GM18498 (cell line): ENCODE results near the gene ZFYVE28.

Source experiments
- ATAC-seq: cut with Tn5 transposase; IDR thresholded peaks from one replicate; pipeline ENCODE4 v1.9.1; 2021; ENCODE audit warnings: mild to moderate bottlenecking, moderate library complexity; ENCODE audit not compliant: unreplicated experiment

ZFYVE28 gene

DNA sequence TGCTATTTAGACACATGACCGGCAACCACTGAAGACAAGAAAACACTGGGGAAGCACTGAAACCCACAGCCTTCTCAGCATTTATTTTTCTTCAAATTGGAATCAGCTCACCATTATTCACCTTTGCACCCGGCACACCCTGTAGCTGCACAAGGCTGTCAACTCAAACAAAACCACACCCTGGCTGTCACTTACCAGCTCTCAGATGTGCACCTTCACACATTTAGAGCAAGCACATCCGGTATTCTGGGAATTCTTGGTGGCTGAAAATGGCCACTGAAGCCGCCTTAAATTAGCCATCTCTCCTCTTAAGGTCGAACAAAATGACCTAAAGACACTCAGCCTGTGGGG is 5.9 kb downstream of the ZFYVE28 start:
- ATAC-seq = peak; percentile 35

DNA sequence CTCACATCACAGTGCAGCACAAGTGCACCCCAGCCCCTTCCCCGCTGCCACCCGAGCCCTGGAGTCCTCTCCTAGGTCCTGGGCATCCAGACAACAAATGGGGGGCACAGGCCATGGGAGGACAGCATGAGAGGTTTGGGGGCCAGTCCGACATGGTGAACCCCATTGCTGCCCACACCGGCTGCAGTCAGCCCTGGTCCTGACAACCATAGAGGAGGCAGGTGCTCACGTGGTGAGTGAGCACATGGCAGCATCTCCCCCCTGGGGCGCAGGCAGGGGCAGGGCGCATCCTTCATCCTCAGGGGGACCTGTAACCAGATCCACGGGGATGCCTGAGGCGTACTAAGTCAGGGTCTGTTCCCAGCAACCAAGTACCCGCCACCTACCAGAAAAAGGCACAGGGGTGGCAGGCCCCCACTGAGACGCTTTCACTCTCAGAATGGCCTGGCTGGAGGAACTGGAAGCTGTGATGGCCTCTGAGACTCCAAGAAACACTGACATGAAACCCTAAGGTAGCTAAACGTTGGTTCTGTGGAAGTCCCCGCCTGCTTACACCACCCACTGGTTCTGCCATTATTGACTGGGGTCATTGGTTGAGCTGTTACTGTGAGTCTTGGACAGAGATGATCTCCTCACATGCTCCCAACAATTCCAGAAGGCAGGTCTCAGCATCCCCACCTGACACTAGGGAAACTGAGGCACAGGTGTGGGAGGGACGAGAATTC is 6.5 kb downstream of the ZFYVE28 start:
- peak; percentile 31 for ATAC-seq

DNA sequence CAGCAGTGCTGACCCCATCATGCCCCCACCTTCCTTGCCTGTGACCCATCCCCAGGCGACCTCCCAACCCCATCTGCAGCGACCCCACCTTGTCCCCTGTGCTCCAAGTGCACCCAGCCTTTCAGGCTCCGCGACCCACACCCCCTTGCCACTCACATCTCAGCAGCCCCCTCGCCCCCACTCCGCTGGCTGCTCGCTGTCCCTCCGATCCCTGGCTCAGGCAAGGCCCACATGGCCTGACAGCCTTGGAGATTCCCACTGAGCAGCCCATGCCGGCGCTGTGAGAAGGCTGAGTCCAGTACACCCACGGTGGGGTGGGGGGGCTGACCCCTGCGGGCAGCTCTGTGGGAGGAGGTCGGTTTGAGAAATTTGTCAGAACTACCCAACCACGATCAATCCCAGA is 9.1 kb downstream of the ZFYVE28 start:
- ATAC-seq = no peak

DNA sequence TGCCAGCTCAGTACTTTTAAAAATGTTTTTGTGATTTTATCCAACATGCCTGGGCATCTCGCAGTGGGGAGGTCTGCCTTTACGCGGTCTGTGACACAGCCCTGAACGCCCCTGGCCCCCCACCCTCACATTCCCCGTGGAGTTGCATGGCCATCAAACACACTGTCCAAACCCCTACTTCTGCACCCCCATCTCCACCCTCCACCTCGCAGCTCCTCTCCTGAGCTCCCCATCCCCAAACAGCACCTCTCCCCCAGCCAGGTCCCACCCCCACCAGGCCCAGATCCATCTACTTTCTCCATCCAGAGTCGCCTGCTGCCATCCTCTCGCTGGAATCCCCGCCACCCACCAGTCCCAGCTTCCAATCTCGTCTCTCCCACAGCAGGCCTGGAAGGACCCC is 9.5 kb downstream of the ZFYVE28 start:
- no peak for ATAC-seq

DNA sequence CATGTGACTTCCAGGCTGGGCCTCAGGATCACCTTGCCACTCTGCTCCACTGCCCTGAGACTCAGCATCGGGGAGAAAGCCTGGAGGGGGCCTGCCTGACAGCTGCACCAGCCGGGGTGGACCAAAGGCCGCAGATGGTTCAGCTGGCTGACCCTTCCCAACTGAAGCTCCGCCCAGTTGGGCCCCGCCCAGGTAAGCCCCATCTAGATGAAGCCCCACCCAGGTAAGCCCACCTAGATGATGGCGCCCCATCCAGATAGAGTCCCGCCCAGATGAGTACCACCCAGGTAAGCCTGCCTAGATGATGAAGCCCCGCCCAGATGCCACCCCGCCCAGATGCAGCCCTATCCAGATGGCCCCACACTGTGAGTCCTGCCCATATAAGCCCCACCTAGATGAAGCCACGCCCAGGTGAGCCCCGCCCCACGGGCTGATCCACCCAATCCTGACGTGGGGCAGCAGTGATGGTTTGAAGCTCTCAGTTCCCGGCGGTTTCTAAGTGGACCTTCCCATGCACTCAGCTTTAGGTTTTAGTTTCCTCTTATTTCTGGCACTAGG is 10.0 kb downstream of the ZFYVE28 start:
- ATAC-seq = no peak

DNA sequence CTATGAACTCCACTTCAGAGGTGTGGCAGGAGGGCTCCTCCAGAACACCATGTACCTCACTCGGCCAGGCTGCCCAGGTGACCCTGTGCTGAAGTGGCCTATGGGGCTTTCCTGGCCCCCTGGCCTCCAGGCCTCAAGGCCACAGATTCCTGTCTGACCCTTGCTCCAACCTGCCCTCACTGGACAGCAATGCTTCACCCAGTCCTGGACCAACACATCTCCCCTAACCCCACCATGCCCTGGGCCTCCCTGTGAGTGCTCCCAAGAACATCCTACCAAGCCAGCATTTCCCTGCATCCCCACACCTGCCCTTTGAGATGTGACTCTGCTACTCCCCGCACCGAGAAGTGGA is 10.5 kb downstream of the ZFYVE28 start:
- no peak for ATAC-seq

DNA sequence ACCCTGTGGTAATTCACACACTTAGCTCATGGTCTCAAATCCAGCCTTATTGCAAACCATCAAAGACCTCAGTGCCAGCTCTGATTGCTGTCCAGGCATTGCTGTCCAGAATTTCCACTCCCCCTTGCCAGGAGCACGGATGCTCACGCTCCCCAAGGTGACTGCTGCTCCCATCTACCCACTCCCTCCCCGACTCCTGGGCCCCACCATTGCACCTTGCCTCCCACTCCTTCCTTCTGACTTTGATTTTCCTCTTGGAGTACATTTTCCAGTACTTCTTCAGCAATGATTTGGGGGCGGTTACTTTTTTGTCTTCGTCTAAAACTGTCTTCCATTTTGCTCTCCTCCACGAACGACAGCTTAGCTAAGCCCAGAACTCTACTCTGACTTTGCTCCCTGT is 11.5 kb downstream of the ZFYVE28 start:
- ATAC-seq = no peak

DNA sequence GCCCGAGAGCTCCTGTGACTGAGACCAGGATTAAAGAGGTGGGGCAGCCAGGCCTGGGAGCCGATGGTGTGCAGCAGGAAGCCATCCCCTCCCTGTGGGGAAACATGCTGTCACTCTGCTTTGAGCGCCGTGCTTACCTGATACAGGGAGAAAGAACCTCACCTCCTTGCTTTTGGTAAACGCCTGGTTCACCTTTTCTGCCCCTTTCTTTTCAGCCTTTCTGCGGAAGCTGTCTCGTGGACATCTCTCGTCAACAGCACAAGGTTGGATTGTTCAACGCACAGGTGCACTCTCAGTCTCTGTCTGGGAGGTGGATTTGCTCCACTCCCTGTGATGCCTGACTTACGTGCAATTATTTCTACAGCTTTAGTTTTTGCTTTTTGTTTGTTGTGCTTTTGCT is 12.0 kb downstream of the ZFYVE28 start:
- no peak for ATAC-seq

DNA sequence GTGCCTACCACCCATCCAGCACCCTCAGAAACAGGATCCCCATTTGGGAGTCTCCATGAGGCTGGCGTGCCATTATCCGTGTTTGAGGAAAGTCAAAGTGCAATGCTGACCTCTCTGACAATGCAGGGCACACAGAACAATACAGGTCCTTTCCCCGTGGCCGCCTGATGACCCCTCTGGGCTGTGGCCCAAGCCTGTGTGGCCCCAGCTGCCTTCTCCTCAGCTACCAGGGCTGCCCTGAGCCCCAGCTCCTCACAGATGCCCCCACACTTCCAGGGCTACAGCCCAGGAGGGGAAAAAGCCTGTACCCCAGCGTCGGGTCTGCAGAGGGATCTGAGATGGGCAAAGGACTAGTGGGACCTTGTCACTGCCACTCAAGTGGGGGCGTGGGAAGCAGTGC is 15.5 kb downstream of the ZFYVE28 start:
- ATAC-seq = no peak

DNA sequence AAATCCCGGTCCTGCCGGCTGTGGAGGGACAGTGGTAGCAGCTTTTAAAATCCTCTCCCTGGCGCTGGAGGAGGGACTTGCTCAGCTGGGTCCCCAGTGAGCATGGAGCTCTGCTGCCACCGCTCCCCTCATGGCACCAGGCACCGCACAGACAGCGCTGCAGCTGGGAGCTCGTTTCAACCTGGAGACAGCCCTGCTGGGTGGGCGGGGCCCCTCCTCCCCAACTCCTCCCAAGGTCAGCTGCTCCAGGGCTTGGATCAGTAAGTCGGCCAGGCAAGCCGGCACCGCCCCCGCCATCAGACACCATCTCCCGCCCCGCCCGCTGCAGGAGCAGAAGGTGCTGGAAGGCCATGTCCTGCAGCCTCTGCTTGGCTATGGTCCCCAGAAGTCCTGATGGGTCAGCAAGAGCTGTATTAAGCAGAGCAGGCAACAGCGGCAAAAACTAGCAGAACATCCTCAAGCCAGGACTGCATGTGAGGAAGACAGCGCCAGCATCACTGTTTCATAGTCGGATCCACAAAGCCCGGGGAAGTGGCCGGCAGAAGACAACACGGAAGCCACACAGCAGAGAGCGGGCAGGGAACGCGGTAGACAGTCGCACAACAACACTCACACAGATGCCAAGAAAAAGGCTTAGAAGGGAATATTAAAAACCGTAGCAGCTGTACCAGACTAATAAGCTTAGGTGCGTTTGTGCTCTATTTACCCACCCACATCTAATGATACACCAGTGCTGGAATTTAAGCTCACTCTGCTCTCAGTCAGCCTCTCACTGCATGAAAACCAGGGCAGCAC is 16.2 kb downstream of the ZFYVE28 start:
- no peak for ATAC-seq

DNA sequence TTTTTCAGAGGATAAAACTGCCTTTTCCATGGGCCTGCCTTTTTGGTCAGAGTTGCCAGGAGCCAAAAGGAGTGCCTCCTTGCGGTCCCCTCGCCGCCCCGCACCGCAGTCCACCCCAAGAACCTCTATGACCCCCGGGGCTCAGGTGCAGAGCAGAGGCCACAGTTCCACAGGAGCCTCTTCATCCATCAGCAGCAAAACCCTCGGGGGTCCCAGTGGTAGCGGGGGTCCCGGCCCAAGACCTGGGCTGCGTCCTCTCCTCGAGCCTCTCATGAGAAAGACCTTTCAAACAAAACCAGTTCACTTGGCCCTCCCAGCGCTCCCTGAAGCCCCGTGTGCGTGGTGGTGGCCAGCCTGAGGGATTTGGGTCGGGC is 16.8 kb downstream of the ZFYVE28 start:
- ATAC-seq = no peak

DNA sequence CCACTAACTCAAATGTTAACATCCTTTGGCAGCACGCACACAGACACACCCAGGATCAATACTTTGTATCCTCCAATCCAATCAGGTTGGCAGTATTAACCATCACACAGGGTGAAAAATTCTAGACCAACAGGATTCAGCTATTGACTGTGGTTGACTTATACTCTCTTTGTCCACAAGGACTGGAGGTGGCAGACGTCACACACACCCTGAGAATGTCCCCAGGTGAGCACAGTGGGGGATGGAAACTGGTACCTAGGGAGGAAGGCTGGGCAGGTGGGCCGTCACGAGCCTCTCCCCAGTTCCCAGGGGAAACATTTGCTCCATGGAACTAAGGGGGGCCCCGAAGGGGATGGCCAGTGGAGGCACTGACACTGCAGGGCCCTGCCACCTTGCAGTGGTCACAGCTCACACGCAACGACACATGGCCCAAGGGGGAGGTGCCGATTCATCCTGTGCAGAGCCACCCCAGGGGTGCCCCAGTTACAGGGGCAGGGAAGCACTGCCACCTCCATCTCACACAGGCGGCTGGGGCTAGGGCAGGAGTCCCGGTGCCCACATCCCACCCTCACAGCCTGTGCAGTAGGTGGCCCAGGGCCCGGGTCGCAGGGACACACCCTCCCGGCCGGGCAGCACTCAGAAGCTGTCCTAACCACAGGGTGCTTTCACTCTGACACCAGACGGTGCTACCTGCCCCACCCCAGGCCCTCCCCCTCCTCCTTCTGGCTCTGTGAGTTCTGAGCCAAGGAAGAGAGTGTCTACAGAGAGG is 17.4 kb downstream of the ZFYVE28 start:
- no peak for ATAC-seq

DNA sequence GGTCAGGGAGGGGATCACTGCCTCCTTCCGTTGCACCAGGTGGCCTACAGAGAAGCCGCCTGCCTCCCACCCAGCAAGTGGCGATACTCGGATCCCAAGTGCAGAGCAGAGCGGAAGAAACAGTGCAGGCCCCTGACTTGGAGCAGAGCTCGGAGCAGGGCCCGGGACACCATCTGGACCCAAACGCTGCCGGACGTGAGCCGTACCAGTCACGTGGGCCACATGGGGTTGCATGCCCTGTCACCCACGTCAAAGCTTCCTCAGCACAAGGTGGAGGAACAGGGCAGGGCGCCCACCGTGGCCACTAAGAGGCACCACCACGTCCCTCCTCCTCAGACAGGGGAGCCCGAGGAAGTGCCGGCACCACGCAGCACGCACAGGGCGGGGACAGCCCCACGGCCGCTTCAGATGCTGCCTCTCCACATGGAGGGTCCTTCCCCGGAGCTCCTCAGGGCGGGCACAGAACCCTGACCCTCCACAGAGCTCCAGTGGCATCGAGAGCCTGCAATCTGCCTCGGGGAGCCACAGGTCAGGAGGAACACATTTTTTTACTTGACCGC is 18.7 kb downstream of the ZFYVE28 start:
- ATAC-seq = no peak

DNA sequence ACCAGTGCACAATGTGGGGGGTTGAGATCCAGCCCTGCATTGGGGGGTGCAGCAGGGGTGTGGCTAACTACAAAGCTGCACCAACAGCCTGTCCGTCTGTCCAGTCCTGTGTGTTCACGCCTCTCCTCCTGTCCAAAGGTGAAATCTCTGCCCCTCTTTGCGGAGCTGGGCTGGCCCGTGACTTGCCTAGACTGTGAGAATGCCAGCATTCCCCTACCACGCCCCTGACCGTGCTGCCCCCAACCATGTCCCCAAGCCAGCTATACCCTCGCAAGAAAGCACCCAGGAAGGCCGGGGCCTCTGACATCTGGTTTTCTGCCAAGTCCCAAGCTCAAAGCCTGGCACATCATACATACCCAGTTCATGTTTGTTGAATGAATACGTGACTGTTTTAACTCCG is 19.2 kb downstream of the ZFYVE28 start:
- no peak for ATAC-seq

DNA sequence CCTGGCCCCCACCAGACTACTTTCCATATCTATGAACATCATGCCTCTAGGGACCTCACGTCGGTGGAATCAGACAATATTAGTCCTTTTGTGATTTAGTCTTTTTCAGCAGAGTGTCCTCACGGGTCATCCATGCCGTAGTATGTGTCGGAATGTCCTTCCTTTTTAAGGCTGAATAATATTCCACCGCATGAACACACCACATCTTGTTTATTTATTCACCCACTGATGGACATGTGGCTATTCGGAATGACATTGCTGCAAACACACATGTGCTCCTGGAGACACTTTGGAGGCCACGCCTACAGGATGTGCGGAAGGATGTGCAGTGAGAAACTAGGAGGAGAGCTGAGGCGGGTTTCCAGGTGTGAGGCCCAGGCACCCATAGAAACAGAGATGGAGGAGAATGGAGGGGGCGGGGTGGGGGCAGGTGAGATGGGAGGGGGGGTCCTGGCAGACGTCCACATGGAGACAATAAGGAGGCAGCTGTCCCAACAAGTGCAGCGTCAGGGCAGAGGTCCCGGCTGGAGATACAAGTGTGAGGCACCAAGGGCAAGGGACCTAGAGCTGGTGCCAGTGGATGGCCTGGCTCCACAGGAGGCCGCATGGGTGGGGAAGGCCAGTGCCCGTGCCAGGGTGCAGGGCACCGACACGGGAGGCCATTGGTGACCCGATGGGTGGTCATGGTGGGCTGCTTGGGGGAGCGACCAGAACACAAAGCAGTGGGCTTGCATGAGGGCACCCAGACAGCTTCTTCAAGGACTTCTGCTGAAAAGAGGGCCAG is 20.7 kb downstream of the ZFYVE28 start:
- no peak for ATAC-seq

DNA sequence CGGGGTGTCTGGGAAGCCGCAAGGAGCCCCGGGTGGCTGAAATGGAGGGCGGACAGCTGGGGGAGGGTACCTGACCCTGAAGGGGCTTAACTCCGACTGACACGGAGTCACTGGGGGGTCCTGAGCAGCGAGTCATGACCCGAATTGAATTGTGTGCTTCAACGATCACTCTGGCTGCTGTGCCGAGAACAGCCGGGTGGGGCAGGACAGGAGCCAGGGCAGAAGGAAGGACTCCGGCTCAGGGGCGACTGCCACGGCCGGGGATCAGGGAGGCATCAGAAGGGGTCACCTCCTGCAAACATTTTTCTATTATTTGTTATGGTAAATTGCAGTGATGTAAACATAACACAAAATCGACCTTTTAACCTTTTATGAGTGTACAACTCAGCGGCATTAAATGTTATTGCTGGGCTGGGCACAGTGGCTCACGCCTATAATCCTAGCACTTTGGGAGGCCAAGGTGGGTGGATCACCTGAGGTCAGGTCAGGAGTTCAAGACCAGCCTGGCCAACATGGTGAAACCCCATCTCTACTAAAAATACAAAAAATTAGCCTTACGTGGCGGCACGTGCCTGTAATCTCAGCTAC is 21.6 kb downstream of the ZFYVE28 start:
- ATAC-seq = no peak

DNA sequence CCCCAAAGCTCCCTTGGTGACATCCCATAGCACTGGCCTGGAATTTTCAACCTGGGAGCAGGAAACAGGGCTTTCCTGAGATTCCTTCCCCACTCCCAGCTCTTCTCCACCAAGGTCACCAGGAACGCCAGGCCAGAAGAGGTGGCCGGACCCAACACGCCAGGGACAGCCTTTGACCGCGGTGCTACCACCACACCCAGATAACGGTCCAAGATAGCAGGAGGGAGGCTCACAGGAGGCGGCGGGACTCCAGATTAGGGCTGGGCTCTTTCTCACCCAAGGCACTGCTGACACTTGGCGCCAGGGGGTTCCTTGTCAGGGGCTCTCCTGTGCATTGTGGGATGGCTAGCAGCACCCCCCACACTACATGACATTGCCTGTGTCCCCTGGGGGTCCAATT is 22.9 kb downstream of the ZFYVE28 start:
- ATAC-seq = no peak

DNA sequence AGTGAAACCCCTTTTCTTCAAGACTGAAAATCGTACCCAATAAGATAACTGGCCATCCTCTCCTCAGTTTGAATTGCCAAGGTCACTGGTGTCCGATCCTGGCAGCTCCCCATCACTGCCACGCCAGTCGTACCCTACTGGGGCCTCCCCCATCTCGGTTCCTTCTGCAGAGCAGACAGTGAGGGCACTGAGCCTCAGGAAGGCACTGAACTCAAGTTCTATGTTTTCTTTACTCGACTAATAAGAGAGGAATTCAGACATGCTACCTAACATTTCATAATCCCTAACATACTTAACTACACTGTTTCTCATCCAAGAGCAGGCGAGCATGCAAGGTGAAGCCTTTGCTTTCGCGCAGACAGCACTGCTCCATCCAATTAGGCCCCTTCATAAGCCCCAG is 23.4 kb downstream of the ZFYVE28 start:
- ATAC-seq = no peak

DNA sequence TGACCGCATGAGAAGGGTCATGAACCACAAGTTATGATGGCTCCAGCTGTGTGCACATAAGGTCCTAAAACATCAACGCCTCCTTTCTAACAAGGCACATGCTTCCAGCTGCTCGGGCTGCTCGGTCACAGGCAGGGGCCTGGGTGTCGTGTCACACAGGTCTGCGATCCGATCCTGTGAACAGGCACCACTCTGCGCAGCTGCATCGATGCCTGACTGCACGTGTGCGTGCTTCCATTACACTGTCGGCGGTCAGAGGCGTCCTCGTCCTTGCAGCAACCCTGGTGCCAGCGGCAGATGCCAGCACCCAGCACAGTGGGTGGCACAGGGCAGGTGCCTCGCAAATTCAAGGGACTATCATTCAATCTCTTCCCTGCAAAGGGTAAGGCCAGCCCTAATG is 23.9 kb downstream of the ZFYVE28 start:
- ATAC-seq = no peak
